Mononuclear cell (primary cell): ENCODE data around the gene TOP2A. TPM values are rescaled to one million over a fixed set of nuclear protein-coding genes. Genes with fewer than 3 reads are reported as not detected.

Experiments used
- H3K27me3 ChIP-seq: 2 replicates; pipeline ENCODE4 v1.6.0; 2011; ENCODE audit warnings: low read length, control low read depth; ENCODE audit not compliant: insufficient read depth
- H3K4me1 ChIP-seq: 2 replicates; pipeline ENCODE4 v1.5.1; 2011; ENCODE audit warnings: mild to moderate bottlenecking, low read length, control low read depth; ENCODE audit not compliant: insufficient read depth
- H3K4me3 ChIP-seq: 2 replicates; pipeline ENCODE4 v1.5.1; 2011; ENCODE audit warnings: mild to moderate bottlenecking, low read length, moderate library complexity
- H3K9me3 ChIP-seq: 2 replicates; pipeline ENCODE4 v1.5.1; 2011; ENCODE audit warnings: low read depth, mild to moderate bottlenecking, control low read depth, low read length
- total RNA-seq: library from RNA; depleted of rRNA; stranded (reverse); fragments of >200 nt; gene quantifications from one replicate; pipeline ENCODE4 v1.2.3, GENCODE V29; 2012

The TOP2A gene
- total RNA-seq, result 1.7 TPM

- no peaks in the 10 kb centered on the region for H3K27me3 ChIP-seq
- no peaks in the 10 kb centered on the region for H3K9me3 ChIP-seq
- H3K4me3 ChIP-seq, result peak within 1 kb of the TSS; percentile 60
- H3K4me1 ChIP-seq, result peaks cover 44% of the 10 kb centered on the region
Measured at GRCh38 chr17:40417609-40418427, at the start of gene TOP2A. TOP2A (minus strand) TSS chr17:40417896; CDS start chr17:40417791, 105 bp downstream.

- Histone ChIP-seq H3K4me3 (no peak overlapping the region), H3K9me3 (no peaks in the 10 kb centered on the region), H3K4me1 (no peaks in the 10 kb centered on the region)
Measured at GRCh38 chr17:40467281-40467867, 49.7 kb upstream of the TOP2A start.

GRCh38 chr17:40466298-40466971 lies 48.7 kb upstream of the TOP2A start:
- Histone ChIP-seq H3K4me3 (no peak overlapping the region), H3K4me1 (no peaks in the 10 kb centered on the region), H3K9me3 (no peaks in the 10 kb centered on the region), H3K27me3 (no peaks in the 10 kb centered on the region)

More at GRCh38 chr17:40467281-40467867, 49.7 kb upstream of the TOP2A start:
- H3K27me3 ChIP-seq, result no peaks in the 10 kb centered on the region

GRCh38 chr17:40464392-40464855 lies 46.7 kb upstream of the TOP2A start:
- Histone ChIP-seq H3K9me3 (no peaks in the 10 kb centered on the region), H3K4me1 (no peaks in the 10 kb centered on the region), H3K27me3 (no peaks in the 10 kb centered on the region), H3K4me3 (no peak overlapping the region)

- Histone ChIP-seq H3K9me3 (no peaks in the 10 kb centered on the region), H3K4me3 (no peak overlapping the region), H3K4me1 (no peaks in the 10 kb centered on the region), H3K27me3 (no peaks in the 10 kb centered on the region)
Measured at GRCh38 chr17:40463122-40463550, 45.4 kb upstream of the TOP2A start.

GRCh38 chr17:40462343-40463121 lies 44.8 kb upstream of the TOP2A start:
- no peak overlapping the region for H3K4me3 ChIP-seq
- H3K4me1 ChIP-seq, result no peaks in the 10 kb centered on the region
- H3K27me3 ChIP-seq, result no peaks in the 10 kb centered on the region
- no peaks in the 10 kb centered on the region for H3K9me3 ChIP-seq

- Histone ChIP-seq H3K27me3 (no peaks in the 10 kb centered on the region), H3K9me3 (no peaks in the 10 kb centered on the region), H3K4me3 (no peak overlapping the region)
Measured at GRCh38 chr17:40461732-40462342, 44.1 kb upstream of the TOP2A start.

GRCh38 chr17:40460968-40461731 lies 43.5 kb upstream of the TOP2A start:
- no peak overlapping the region for H3K4me3 ChIP-seq
- no peaks in the 10 kb centered on the region for H3K27me3 ChIP-seq
- no peaks in the 10 kb centered on the region for H3K4me1 ChIP-seq
- no peaks in the 10 kb centered on the region for H3K9me3 ChIP-seq

More at GRCh38 chr17:40461732-40462342, 44.1 kb upstream of the TOP2A start:
- no peaks in the 10 kb centered on the region for H3K4me1 ChIP-seq

GRCh38 chr17:40460604-40460967 lies 42.9 kb upstream of the TOP2A start:
- H3K4me3 ChIP-seq, result no peak overlapping the region
- H3K4me1 ChIP-seq, result no peaks in the 10 kb centered on the region
- H3K9me3 ChIP-seq, result no peaks in the 10 kb centered on the region
- no peaks in the 10 kb centered on the region for H3K27me3 ChIP-seq

- H3K9me3 ChIP-seq, result no peaks in the 10 kb centered on the region
- H3K27me3 ChIP-seq, result no peaks in the 10 kb centered on the region
- no peaks in the 10 kb centered on the region for H3K4me1 ChIP-seq
- no peak overlapping the region for H3K4me3 ChIP-seq
Measured at GRCh38 chr17:40459636-40460603, 42.2 kb upstream of the TOP2A start.

GRCh38 chr17:40458851-40459482 lies 41.3 kb upstream of the TOP2A start:
- no peak overlapping the region for H3K4me3 ChIP-seq
- H3K27me3 ChIP-seq, result no peaks in the 10 kb centered on the region
- H3K4me1 ChIP-seq, result no peaks in the 10 kb centered on the region
- H3K9me3 ChIP-seq, result no peaks in the 10 kb centered on the region

- no peaks in the 10 kb centered on the region for H3K4me1 ChIP-seq
- no peaks in the 10 kb centered on the region for H3K9me3 ChIP-seq
- H3K27me3 ChIP-seq, result no peaks in the 10 kb centered on the region
- no peak overlapping the region for H3K4me3 ChIP-seq
Measured at GRCh38 chr17:40457964-40458791, 40.5 kb upstream of the TOP2A start.
